Measurements from ENCODE around the gene PTPRA. TPM values are rescaled to one million over a fixed set of nuclear protein-coding genes. Genes with fewer than 3 reads are reported as not detected.
"Not testable (repeated sequence)": the region's sequence is repeated elsewhere in the genome, so short reads cannot be mapped to it uniquely, and the experiment has no call there.

Gene PTPRA
- total RNA-seq, 1 experiment from 2014 or later: 26.9 TPM

- in situ Hi-C loops (cut with HindIII; ENCODE audit: low pct_unique_long_range_greater_than_20kb, low sequenced_read_pairs): no loop called here
- DNase-seq (ENCODE audit: low read depth): no peak
These were observed 201.5 kb downstream of the PTPRA start for GRCh38 chr20:3074812-3075211.

GRCh38 chr20:3075315-3075714 lies 202.0 kb downstream of the PTPRA start:
- DNase-seq (ENCODE audit: low read depth); in situ Hi-C loops (cut with HindIII; ENCODE audit: low pct_unique_long_range_greater_than_20kb, low sequenced_read_pairs): not testable (repeated sequence)

- in situ Hi-C loops (cut with HindIII; ENCODE audit: low pct_unique_long_range_greater_than_20kb, low sequenced_read_pairs): no loop called here
- DNase-seq (ENCODE audit: low read depth): no peak
These were observed 204.4 kb downstream of the PTPRA start for GRCh38 chr20:3077618-3078134.

- in situ Hi-C loops (cut with HindIII; ENCODE audit: low pct_unique_long_range_greater_than_20kb, low sequenced_read_pairs): no loop called here
- DNase-seq (ENCODE audit: low read depth): no peak
These were observed 207.7 kb downstream of the PTPRA start for GRCh38 chr20:3080939-3081388.

- DNase-seq (ENCODE audit: low read depth): no peak
- in situ Hi-C loops (cut with HindIII; ENCODE audit: low pct_unique_long_range_greater_than_20kb, low sequenced_read_pairs): no loop called here
These were observed 208.4 kb downstream of the PTPRA start for GRCh38 chr20:3081641-3082040.

- in situ Hi-C loops (cut with HindIII; ENCODE audit: low pct_unique_long_range_greater_than_20kb, low sequenced_read_pairs): no loop called here
- DNase-seq (ENCODE audit: low read depth): no peak
These were observed 209.1 kb downstream of the PTPRA start for GRCh38 chr20:3082306-3082951.

GRCh38 chr20:3082955-3083952 lies 210.0 kb downstream of the PTPRA start:
- in situ Hi-C loops (cut with HindIII; ENCODE audit: low pct_unique_long_range_greater_than_20kb, low sequenced_read_pairs): no loop called here
- no peak for DNase-seq (ENCODE audit: low read depth)

GRCh38 chr20:3084283-3084985 lies 211.2 kb downstream of the PTPRA start, which contains the start of gene AVP:
Gene AVP (minus strand): TSS chr20:3084724. CDS start chr20:3084674, 50 bp downstream.
- DNase-seq (ENCODE audit: low read depth): no peak
- in situ Hi-C loops (cut with HindIII; ENCODE audit: low pct_unique_long_range_greater_than_20kb, low sequenced_read_pairs): no loop called here

- no peak for DNase-seq (ENCODE audit: low read depth)
- in situ Hi-C loops (cut with HindIII; ENCODE audit: low pct_unique_long_range_greater_than_20kb, low sequenced_read_pairs): no loop called here
These were observed 211.7 kb downstream of the PTPRA start for GRCh38 chr20:3084986-3085360.

- no peak for DNase-seq (ENCODE audit: low read depth)
- in situ Hi-C loops (cut with HindIII; ENCODE audit: low pct_unique_long_range_greater_than_20kb, low sequenced_read_pairs): no loop called here
These were observed 212.3 kb downstream of the PTPRA start for GRCh38 chr20:3085571-3086072.

GRCh38 chr20:3088031-3088430 lies 214.8 kb downstream of the PTPRA start:
- in situ Hi-C loops (cut with HindIII; ENCODE audit: low pct_unique_long_range_greater_than_20kb, low sequenced_read_pairs): no loop called here
- DNase-seq (ENCODE audit: low read depth): no peak

Other genes starting within 250 kb of the PTPRA start
- gene NOP56, start 220.8 kb upstream of the PTPRA start, total RNA-seq (2014; rRNA removed; shearing (Covaris generic); ENCODE audit: low replicate concordance): 214 and 336 TPM in 2 replicates
- 190 and 266 TPM in 2 replicates for gene IDH3B, start 209.3 kb upstream of the PTPRA start, total RNA-seq (2014; rRNA removed; shearing (Covaris generic); ENCODE audit: low replicate concordance)
- gene EBF4, start 180.7 kb upstream of the PTPRA start, total RNA-seq (2014; rRNA removed; shearing (Covaris generic); ENCODE audit: low replicate concordance): 9.6 and 12.7 TPM in 2 replicates
- not detected in 2 replicates for gene CPXM1, start 72.9 kb upstream of the PTPRA start, total RNA-seq (2014; rRNA removed; shearing (Covaris generic); ENCODE audit: low replicate concordance)
- not detected in 2 replicates for gene C20orf141, start 58.5 kb upstream of the PTPRA start, total RNA-seq (2014; rRNA removed; shearing (Covaris generic); ENCODE audit: low replicate concordance)
- gene TMEM239, start 57.1 kb upstream of the PTPRA start, total RNA-seq (2014; rRNA removed; shearing (Covaris generic); ENCODE audit: low replicate concordance): not detected in 2 replicates
- 31.8 and 37.3 TPM in 2 replicates for gene PCED1A, start 32.8 kb upstream of the PTPRA start, total RNA-seq (2014; rRNA removed; shearing (Covaris generic); ENCODE audit: low replicate concordance)
- 47.5 and 50.6 TPM in 2 replicates for gene VPS16, start 32.7 kb upstream of the PTPRA start, total RNA-seq (2014; rRNA removed; shearing (Covaris generic); ENCODE audit: low replicate concordance)
- not detected in 2 replicates for gene GNRH2, start 170.1 kb downstream of the PTPRA start, total RNA-seq (2014; rRNA removed; shearing (Covaris generic); ENCODE audit: low replicate concordance)
- gene MRPS26, start 172.6 kb downstream of the PTPRA start, total RNA-seq (2014; rRNA removed; shearing (Covaris generic); ENCODE audit: low replicate concordance): 131 and 216 TPM in 2 replicates
- not detected in 2 replicates for gene OXT, start 198.1 kb downstream of the PTPRA start, total RNA-seq (2014; rRNA removed; shearing (Covaris generic); ENCODE audit: low replicate concordance)
- not detected in 2 replicates for gene AVP, start 211.2 kb downstream of the PTPRA start, total RNA-seq (2014; rRNA removed; shearing (Covaris generic); ENCODE audit: low replicate concordance)